Breast epithelium (tissue), 3 donors: ENCODE data around the gene DDX54.

Source experiments
- POLR2A ChIP-seq: fragments of 450-650 bp; IDR thresholded peaks from one replicate; pipeline ENCODE4 v1.6.1; 2016; ENCODE audit warnings: antibody characterized with exemption, mild to moderate bottlenecking, moderate library complexity
- TF ChIP-seq, protein P1 (sequence below), 3 donors: fragments of 450-650 bp; IDR thresholded peaks; one replicate each; pipeline ENCODE4 v1.5.1; 2016 to 2017; ENCODE audit warnings: antibody characterized with exemption in 3 of 3, mild to moderate bottlenecking in 3 of 3, moderate library complexity in 3 of 3

DNA sequence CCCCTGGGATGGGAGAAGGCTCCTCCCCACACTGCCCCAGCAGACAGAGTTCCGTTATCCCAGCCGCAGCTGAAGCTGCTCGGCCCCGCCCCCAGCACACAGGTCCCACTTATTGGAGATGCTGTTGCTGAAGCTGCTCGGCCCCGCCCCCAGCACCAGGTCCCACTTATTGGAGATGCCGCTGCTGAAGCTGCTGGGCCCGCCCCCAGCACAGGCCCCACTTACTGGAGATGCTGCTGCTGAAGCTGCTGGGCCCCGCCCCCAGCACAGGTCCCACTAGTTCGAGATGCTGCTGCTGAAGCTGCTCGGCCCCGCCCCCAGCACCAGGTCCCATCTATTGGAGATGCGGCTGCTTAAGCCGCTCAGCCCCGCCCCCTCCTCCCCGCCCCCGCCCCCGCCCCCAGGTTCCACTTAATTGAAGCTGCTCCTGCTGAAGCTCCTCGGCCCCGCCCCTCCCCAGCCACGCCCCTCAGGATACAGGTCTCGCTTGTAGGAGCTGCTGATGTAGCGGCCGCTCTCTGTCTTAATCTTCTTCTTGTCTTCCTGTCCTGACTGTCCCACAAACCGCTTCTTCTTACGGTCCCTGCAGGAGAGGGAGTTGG, 23.8 kb downstream of the DDX54 start:
- TF ChIP-seq, protein P1, sequence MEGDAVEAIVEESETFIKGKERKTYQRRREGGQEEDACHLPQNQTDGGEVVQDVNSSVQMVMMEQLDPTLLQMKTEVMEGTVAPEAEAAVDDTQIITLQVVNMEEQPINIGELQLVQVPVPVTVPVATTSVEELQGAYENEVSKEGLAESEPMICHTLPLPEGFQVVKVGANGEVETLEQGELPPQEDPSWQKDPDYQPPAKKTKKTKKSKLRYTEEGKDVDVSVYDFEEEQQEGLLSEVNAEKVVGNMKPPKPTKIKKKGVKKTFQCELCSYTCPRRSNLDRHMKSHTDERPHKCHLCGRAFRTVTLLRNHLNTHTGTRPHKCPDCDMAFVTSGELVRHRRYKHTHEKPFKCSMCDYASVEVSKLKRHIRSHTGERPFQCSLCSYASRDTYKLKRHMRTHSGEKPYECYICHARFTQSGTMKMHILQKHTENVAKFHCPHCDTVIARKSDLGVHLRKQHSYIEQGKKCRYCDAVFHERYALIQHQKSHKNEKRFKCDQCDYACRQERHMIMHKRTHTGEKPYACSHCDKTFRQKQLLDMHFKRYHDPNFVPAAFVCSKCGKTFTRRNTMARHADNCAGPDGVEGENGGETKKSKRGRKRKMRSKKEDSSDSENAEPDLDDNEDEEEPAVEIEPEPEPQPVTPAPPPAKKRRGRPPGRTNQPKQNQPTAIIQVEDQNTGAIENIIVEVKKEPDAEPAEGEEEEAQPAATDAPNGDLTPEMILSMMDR (IDR thresholded peaks at IDR 0.05) = no peak
- TF ChIP-seq POLR2A = no peak
